Caco-2 (cell line): Measurements from ENCODE around the gene NTNG1. TPM values are rescaled to one million over a fixed set of nuclear protein-coding genes. Genes with fewer than 3 reads are reported as not detected.

Source experiments
- BruUV-seq: library from RNA; stranded (reverse); fragments of 400-500 nt; replicated peaks from 2 replicates; lab custom pipeline; 2021; lab: Mats Ljungman, UMichigan
- CTCF ChIA-PET: fragments of 300-600 bp; sonication (Branson Sonifier 250); formaldehyde crosslinking; loops from one replicate; lab custom pipeline; 2022; ENCODE audit warnings: antibody characterized with exemption; lab: Charles Lee
- POLR2A ChIA-PET: fragments of 300-600 bp; sonication (Branson Sonifier 250); formaldehyde crosslinking; loops from one replicate; lab custom pipeline; 2022; ENCODE audit warnings: antibody characterized with exemption; lab: Charles Lee
- DNase-seq, 2 experiments: peaks; one replicate each; pipeline versions ENCODE4 v3.0.0 to v3.0.0-alpha.2; 2020 to 2022
- H3K27me3 ChIP-seq: replicated peaks from 2 replicates; pipeline ENCODE4 v1.6.0; 2011; ENCODE audit warnings: low read length; ENCODE audit not compliant: control insufficient read depth, insufficient read depth
- H3K36me3 ChIP-seq: 2 replicates; pipeline ENCODE4 v1.5.1; 2011; ENCODE audit warnings: low read length; ENCODE audit not compliant: control insufficient read depth, insufficient read depth
- H3K4me1 ChIP-seq: fragments of 250-450 bp; sonication (Bioruptor Pico); 2 replicates; pipeline ENCODE4 v1.5.1; 2020; ENCODE audit warnings: mild to moderate bottlenecking
- H3K4me3 ChIP-seq: 2 replicates; pipeline ENCODE4 v1.5.1; 2011; ENCODE audit warnings: low read depth, mild to moderate bottlenecking, control low read depth, low read length
- H3K9me3 ChIP-seq: fragments of 250-450 bp; sonication (Bioruptor Pico); 2 replicates; pipeline ENCODE4 v1.5.1; 2020; ENCODE audit warnings: mild to moderate bottlenecking, moderate library complexity
- H3K27ac Mint-ChIP-seq: one replicate; pipeline ENCODE4 v1.8.0; 2022; ENCODE audit warnings: mixed read lengths; ENCODE audit not compliant: unreplicated experiment
- H3K27me3 Mint-ChIP-seq: one replicate; pipeline ENCODE4 v1.8.0; 2022; ENCODE audit warnings: mixed read lengths; ENCODE audit not compliant: insufficient read depth, unreplicated experiment
- H3K36me3 Mint-ChIP-seq: one replicate; pipeline ENCODE4 v1.8.0; 2022; ENCODE audit warnings: mild to moderate bottlenecking, mixed read lengths; ENCODE audit not compliant: insufficient read depth, unreplicated experiment
- H3K4me1 Mint-ChIP-seq: one replicate; pipeline ENCODE4 v1.8.0; 2022; ENCODE audit warnings: low read depth, mixed read lengths; ENCODE audit not compliant: unreplicated experiment
- H3K4me3 Mint-ChIP-seq: one replicate; pipeline ENCODE4 v1.8.0; 2022; ENCODE audit warnings: mild to moderate bottlenecking, moderate library complexity, mixed read lengths; ENCODE audit not compliant: unreplicated experiment
- H3K9me3 Mint-ChIP-seq: one replicate; pipeline ENCODE4 v1.8.0; 2022; ENCODE audit warnings: mixed read lengths; ENCODE audit not compliant: unreplicated experiment
- intact Hi-C: fragments of 100-400 bp; cut with micrococcal nuclease; formaldehyde crosslinking; loops from one replicate; pipeline ENCODE4 v1.10.0; 2022; ENCODE audit not compliant: unreplicated experiment
- total RNA-seq: library from RNA; stranded (reverse); gene quantifications from 2 replicates; pipeline ENCODE4 v1.2.3, GENCODE V29; 2022
- TF ChIP-seq, protein P1 (sequence below), 2 experiments: fragments of 200-600 bp in 1 of 2; IDR thresholded peaks; 1 replicate in 1 of 2; 2 replicates in 1 of 2; pipeline versions ENCODE4 v1.5.1 to v1.8.0; 2011 to 2022; ENCODE audit warnings: antibody characterized with exemption in 1 of 2, control low read depth in 1 of 2, inconsistent platforms in 1 of 2, low read depth in 1 of 2, low read length in 1 of 2, mild to moderate bottlenecking in 1 of 2, moderate library complexity in 1 of 2; ENCODE audit not compliant: insufficient read depth in 1 of 2, severe bottlenecking in 1 of 2, unreplicated experiment in 1 of 2

Gene NTNG1
- total RNA-seq, 1 experiment from 2014 or later = not detected

DNA sequence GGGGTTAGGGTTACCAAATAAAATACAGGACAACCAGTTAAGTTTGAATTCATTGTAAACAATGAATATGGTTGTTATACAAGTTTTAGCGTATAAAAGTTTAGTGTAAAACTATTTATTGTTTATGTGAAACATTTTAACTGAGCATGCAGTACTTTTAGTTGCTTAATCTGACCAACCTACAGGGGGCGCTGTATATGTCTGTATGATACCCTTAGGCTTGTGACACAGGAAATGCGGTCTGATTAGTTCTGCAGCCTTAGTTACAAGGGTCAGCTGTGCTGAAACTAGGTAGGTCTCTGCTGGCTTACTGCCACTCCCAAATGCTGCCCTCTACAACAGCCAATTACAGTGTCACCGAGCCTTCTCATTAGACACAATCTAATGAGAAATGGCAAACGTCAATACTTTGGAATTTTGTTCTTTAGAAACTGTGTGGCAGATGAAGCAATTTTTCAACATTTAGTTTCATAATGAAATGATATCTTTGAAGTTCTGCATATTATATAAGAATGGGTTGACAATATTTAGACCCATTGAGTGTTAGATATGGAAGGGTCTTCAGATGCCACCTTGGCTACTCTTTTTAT lies 56.2 kb downstream of the NTNG1 start:
- Histone ChIP-seq H3K4me1 (no peaks in the 10 kb centered on the region), H3K27me3 (no peaks in the 10 kb centered on the region), H3K9me3 (no peaks in the 10 kb centered on the region), H3K36me3 (no peaks in the 10 kb centered on the region), H3K4me3 (no peak overlapping the region)
- peaks cover 10% of the 10 kb centered on the region for H3K4me1 Mint-ChIP-seq
- TF ChIP-seq, protein P1, sequence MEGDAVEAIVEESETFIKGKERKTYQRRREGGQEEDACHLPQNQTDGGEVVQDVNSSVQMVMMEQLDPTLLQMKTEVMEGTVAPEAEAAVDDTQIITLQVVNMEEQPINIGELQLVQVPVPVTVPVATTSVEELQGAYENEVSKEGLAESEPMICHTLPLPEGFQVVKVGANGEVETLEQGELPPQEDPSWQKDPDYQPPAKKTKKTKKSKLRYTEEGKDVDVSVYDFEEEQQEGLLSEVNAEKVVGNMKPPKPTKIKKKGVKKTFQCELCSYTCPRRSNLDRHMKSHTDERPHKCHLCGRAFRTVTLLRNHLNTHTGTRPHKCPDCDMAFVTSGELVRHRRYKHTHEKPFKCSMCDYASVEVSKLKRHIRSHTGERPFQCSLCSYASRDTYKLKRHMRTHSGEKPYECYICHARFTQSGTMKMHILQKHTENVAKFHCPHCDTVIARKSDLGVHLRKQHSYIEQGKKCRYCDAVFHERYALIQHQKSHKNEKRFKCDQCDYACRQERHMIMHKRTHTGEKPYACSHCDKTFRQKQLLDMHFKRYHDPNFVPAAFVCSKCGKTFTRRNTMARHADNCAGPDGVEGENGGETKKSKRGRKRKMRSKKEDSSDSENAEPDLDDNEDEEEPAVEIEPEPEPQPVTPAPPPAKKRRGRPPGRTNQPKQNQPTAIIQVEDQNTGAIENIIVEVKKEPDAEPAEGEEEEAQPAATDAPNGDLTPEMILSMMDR (IDR thresholded peaks at IDR 0.05; ENCODE audit: insufficient read depth in 1 of 2, low read depth in 1 of 2, low read length in 1 of 2, severe bottlenecking in 1 of 2, unreplicated experiment in 1 of 2) = no peak
- CTCF ChIA-PET = no interaction called here
- H3K4me3 Mint-ChIP-seq = no peak overlapping the region
- no peaks in the 10 kb centered on the region for H3K36me3 Mint-ChIP-seq
- no peaks in the 10 kb centered on the region for H3K9me3 Mint-ChIP-seq
- H3K27me3 Mint-ChIP-seq = no peaks in the 10 kb centered on the region
- peak in 1 of 2 experiments; percentile 9 for DNase-seq
- no peak overlapping the region for H3K27ac Mint-ChIP-seq
- intact Hi-C loops = loop anchor here (5.0 kb wide), 1 partner anchor 760 kb away; no protein-coding TSS in a partner anchor
- POLR2A ChIA-PET = no interaction called here
- no TSS peak for BruUV-seq

DNA sequence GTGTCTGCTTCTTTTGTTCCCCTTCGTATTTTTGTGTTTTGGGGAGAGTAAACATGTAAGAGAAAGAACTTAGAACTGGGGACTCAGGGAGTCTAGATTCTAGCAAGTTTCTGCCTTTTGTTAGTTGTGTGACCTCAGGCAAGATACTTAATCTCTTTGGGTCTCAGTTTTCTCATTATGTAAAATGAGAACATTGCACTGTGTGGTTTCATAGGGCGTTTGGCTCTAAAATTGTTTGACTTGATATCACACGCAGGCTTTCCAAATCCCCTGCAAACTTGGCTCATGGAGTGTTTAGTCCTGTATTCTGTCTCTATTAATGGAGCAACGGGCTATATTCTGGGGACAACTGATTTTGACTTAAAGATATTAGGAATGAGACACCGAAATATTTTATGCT lies 57.7 kb downstream of the NTNG1 start:
- Mint-ChIP-seq H3K4me1 (peaks cover 10% of the 10 kb centered on the region), H3K9me3 (no peaks in the 10 kb centered on the region), H3K27ac (no peak overlapping the region), H3K36me3 (no peaks in the 10 kb centered on the region), H3K4me3 (no peak overlapping the region), H3K27me3 (no peaks in the 10 kb centered on the region)
- Histone ChIP-seq H3K36me3 (no peaks in the 10 kb centered on the region), H3K27me3 (no peaks in the 10 kb centered on the region), H3K9me3 (no peaks in the 10 kb centered on the region), H3K4me3 (no peak overlapping the region), H3K4me1 (no peaks in the 10 kb centered on the region)
- no peak for DNase-seq
- no TSS peak for BruUV-seq
- intact Hi-C loops = loop anchor here (5.0 kb wide), 1 partner anchor 761 kb away; no protein-coding TSS in a partner anchor
- TF ChIP-seq, protein P1 (IDR thresholded peaks at IDR 0.05; ENCODE audit: insufficient read depth in 1 of 2, low read depth in 1 of 2, low read length in 1 of 2, severe bottlenecking in 1 of 2, unreplicated experiment in 1 of 2) = no peak
- CTCF ChIA-PET = no interaction called here
- POLR2A ChIA-PET = no interaction called here

DNA sequence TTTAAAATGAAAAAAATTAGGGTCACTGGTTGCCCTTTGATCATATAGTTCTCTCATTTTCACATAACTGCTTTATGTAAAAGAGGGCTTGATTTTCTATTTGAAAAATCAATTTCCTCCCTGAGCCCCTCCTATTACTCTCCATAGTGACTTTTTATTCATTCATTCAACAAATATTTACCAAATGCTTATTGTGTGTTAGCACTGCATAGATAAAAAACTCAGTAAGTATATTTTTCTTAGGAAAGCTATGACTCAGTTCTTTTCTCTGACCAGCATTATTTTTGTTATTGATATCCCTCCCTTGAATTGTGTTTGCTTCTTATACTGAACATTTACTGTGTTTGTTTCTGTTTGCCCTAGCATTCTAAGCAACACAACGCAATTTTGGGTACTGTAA lies 59.8 kb downstream of the NTNG1 start:
- Histone ChIP-seq H3K27me3 (no peaks in the 10 kb centered on the region), H3K4me3 (no peak overlapping the region), H3K4me1 (no peaks in the 10 kb centered on the region), H3K9me3 (no peaks in the 10 kb centered on the region), H3K36me3 (no peaks in the 10 kb centered on the region)
- BruUV-seq = no TSS peak
- no peaks in the 10 kb centered on the region for H3K9me3 Mint-ChIP-seq
- no peak for DNase-seq
- H3K4me3 Mint-ChIP-seq = no peak overlapping the region
- CTCF ChIA-PET = no interaction called here
- H3K36me3 Mint-ChIP-seq = no peaks in the 10 kb centered on the region
- H3K27me3 Mint-ChIP-seq = no peaks in the 10 kb centered on the region
- H3K4me1 Mint-ChIP-seq = peaks cover 5% of the 10 kb centered on the region
- TF ChIP-seq, protein P1 (IDR thresholded peaks at IDR 0.05; ENCODE audit: insufficient read depth in 1 of 2, low read depth in 1 of 2, low read length in 1 of 2, severe bottlenecking in 1 of 2, unreplicated experiment in 1 of 2) = no peak
- no peak overlapping the region for H3K27ac Mint-ChIP-seq
- intact Hi-C loops = no loop called here
- POLR2A ChIA-PET = no interaction called here
